ENCODE measurements around the gene FHIP2A. TPM values are rescaled to one million over a fixed set of nuclear protein-coding genes. Genes with fewer than 3 reads are reported as not detected.

Gene FHIP2A
- total and polyA plus RNA-seq, 2 of the 4 experiments (the other 2 are of a cell fraction): 10.7 to 16.5 TPM

DNA sequence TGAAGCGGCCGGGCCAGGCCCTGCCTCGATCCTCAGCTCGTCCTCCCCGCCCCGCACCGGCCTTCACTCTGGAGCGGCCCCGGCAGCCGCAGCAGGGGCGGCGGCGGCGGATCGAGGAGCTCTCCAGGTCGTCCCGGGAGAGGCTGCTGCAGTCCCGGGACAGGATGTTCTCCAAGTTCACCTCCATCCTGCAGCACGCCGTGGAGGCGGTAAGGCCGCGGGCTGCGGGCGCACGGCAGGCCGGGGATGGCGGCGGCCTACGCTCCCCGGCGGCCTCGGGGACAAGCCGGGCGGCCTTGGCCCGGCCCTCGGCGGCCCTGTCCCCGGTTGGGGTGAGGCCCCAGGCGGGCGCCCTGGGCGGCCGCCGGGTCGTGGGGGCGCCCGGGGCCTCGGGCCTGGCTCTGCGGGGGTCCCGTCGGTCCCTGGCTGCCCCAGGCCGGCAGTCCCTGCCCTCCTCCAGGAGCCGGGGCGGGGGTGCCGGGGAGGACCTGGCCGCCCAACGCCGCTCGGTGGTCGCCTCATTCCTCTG is 399 bp downstream of the FHIP2A start:
- peak overlapping the region; percentile 97 for H3K4me3 ChIP-seq (ENCODE audit: insufficient read depth, low read depth, low read length)

More for the DNA sequence above, 399 bp downstream of the FHIP2A start:
- H3K9me1 ChIP-seq (ENCODE audit: insufficient read depth, low read length): no peaks in the 10 kb centered on the region
- TF ChIP-seq CHD1 (IDR thresholded peaks at IDR 0.05; ENCODE audit: low read depth, low read length) (peak; percentile 71; the same call in 1 of the 2 replicates), POLR2A (IDR thresholded peaks at IDR 0.05; ENCODE audit: low read depth, low read length) (0 out of 2 replicates have a peak, but pooled peaks have one; percentile 23), MAFK (IDR thresholded peaks at IDR 0.05; ENCODE audit: low read depth, low read length) (no peak)
- H4K20me1 ChIP-seq (ENCODE audit: insufficient read depth, low read length): peaks cover 14% of the 10 kb centered on the region
- H3K18ac ChIP-seq (ENCODE audit: low read depth, low read length): peak overlapping the region; percentile 100
- BruUV-seq (replicated peaks): no TSS peak
- dilution Hi-C loops (cut with HindIII; ENCODE audit: low sequenced_read_pairs, unreplicated experiment) (no loop called here), intact Hi-C loops (cut with micrococcal nuclease) (loop anchor here (2.0 kb wide), 2 partner anchors 27 to 107 kb away; no protein-coding TSS in a partner anchor), in situ Hi-C loops (cut with MboI; ENCODE audit: low sequenced_read_pairs) (no loop called here)
- peak overlapping the region; percentile 97 for H2BK120ac ChIP-seq (ENCODE audit: low read depth, low read length)
- peak overlapping the region; percentile 100 for H4K5ac ChIP-seq (ENCODE audit: low read depth, low read length)
- peak overlapping the region; percentile 99 for H3K27ac ChIP-seq (ENCODE audit: insufficient read depth, low read length)
- H3K79me1 ChIP-seq (ENCODE audit: low read depth in 1 of 2, low read length in 2 of 2): peaks cover 0 to 10% of the 10 kb centered on the region in 2 experiments; a peak in 2 of 4 replicates
- peak overlapping the region; percentile 100 for H3K9ac ChIP-seq (ENCODE audit: low read depth, low read length)
- H2BK20ac ChIP-seq (ENCODE audit: low read depth, low read length): no peak overlapping the region; the same call in 1 of the 2 replicates
- 0% methylated on average over 22 of the region's 60 CpGs; no CpG with 5 or more reads in 1 of the 2 experiments for WGBS, 2 experiments (ENCODE audit: extremely low coverage in 2 of 2, insufficient read length in 1 of 2)
- H3K56ac ChIP-seq (ENCODE audit: extremely low read depth, insufficient read depth, low read length): peak overlapping the region; percentile 99; the same call in 1 of the 2 replicates
- peak; percentile 14 for DNase-seq
- H2AK5ac ChIP-seq (ENCODE audit: low read depth, low read length): 0 out of 2 replicates have a peak overlapping the region, but pooled peaks have one; percentile 35
- CTCF ChIA-PET: interaction anchor here (0.7 to 1.4 kb wide), 7 partner anchors 9 to 518 kb away, joined by 3 to 5 read pairs (median 3); no protein-coding TSS in a partner anchor
- peak overlapping the region; percentile 100 for H3K4ac ChIP-seq (ENCODE audit: low read depth, low read length)
- ATAC-seq (ENCODE audit: low read depth): peak; percentile 28
- H3K14ac ChIP-seq (replicated peaks; ENCODE audit: low read depth, low read length): peak overlapping the region; percentile 100
- H2AFZ ChIP-seq (replicated peaks; ENCODE audit: low read length, poor library complexity): peak overlapping the region; percentile 92
- H4K8ac ChIP-seq (ENCODE audit: low read depth in 2 of 2, low read length in 2 of 2): peak overlapping the region; percentile 86 to 87; a peak in 2 of 4 replicates
- H2BK5ac ChIP-seq (ENCODE audit: low read depth, low read length, poor library complexity, severe bottlenecking): peak overlapping the region; percentile 100
- H2AK9ac ChIP-seq (replicated peaks; ENCODE audit: low read depth, low read length, poor library complexity): peak overlapping the region; percentile 88
- no peaks in the 10 kb centered on the region for H3K36me3 ChIP-seq (ENCODE audit: control insufficient read depth, insufficient read depth, low read length)
- peak overlapping the region; percentile 96; the same call in 1 of the 2 replicates for H4K91ac ChIP-seq (ENCODE audit: insufficient read depth, low read depth, low read length)
- H2BK15ac ChIP-seq (ENCODE audit: low read depth, low read length): no peak overlapping the region
- H3K4me2 ChIP-seq (ENCODE audit: low read depth, low read length): peak overlapping the region; percentile 100; the same call in 1 of the 2 replicates
- H3K9me3 ChIP-seq (ENCODE audit: control insufficient read depth, insufficient read depth, low read length): no peaks in the 10 kb centered on the region
- H3K27me3 ChIP-seq (ENCODE audit: control insufficient read depth, insufficient read depth, low read length): no peaks in the 10 kb centered on the region
- POLR2A ChIA-PET (ENCODE audit: unreplicated experiment): interaction anchor here (0.6 kb wide), 1 partner anchor 175 kb away, joined by 15 read pairs; no protein-coding TSS in a partner anchor
- H3K23ac ChIP-seq (ENCODE audit: low read depth, low read length): peak overlapping the region; percentile 79; the same call in 1 of the 2 replicates
- H3K4me1 ChIP-seq (ENCODE audit: control insufficient read depth, insufficient read depth, low read length): peaks cover 5% of the 10 kb centered on the region

Data from IMR-90 (cell line).